ENCODE measurements around the gene TARS2.

Gene TARS2

GRCh38 chr1:150505431-150505830, 18.2 kb downstream of the TARS2 start:
- Histone ChIP-seq H4K8ac (ENCODE audit: low read depth, low read length) (no peak overlapping the region), H4K91ac (ENCODE audit: low read depth, low read length) (no peak overlapping the region), H3K9ac (ENCODE audit: low read length) (no peak overlapping the region), H2BK120ac (ENCODE audit: insufficient read depth, low read length, poor library complexity) (no peak overlapping the region), H3K4me2 (ENCODE audit: low read length) (no peak overlapping the region), H3K23ac (ENCODE audit: low read length) (no peak overlapping the region), H2AFZ (ENCODE audit: insufficient read depth, low read length, poor library complexity) (no peak overlapping the region), H2AK5ac (ENCODE audit: low read length) (no peak overlapping the region), H3K79me1 (ENCODE audit: low read length) (no peaks in the 10 kb centered on the region), H4K12ac (ENCODE audit: low read depth, low read length) (no peak overlapping the region), H3K4ac (ENCODE audit: low read depth, low read length) (no peak overlapping the region), H3K4me1 (ENCODE audit: control insufficient read depth in 1 of 2, insufficient read depth in 2 of 2, low read length in 2 of 2) (peaks cover 8 to 10% of the 10 kb centered on the region in 2 experiments), H2BK12ac (ENCODE audit: low read length) (no peak overlapping the region), H3K9me3 (ENCODE audit: insufficient read depth, low read depth, low read length) (no peaks in the 10 kb centered on the region), H3K36me3 (ENCODE audit: control insufficient read depth in 1 of 2, insufficient read depth in 2 of 2, low read length in 2 of 2) (peaks cover 20 to 27% of the 10 kb centered on the region in 2 experiments), H3K27me3 (ENCODE audit: insufficient read depth, low read length) (no peaks in the 10 kb centered on the region), H3K27ac (ENCODE audit: low read depth, low read length) (no peak overlapping the region), H3K4me3 (ENCODE audit: low read depth, low read length) (no peak overlapping the region), H3K14ac (ENCODE audit: low read length) (no peak overlapping the region), H3K18ac (ENCODE audit: low read length) (no peak overlapping the region), H2BK5ac (ENCODE audit: low read depth, low read length, poor library complexity) (no peak overlapping the region), H3K79me2 (ENCODE audit: control insufficient read depth, insufficient read depth, low read length, poor library complexity) (no peaks in the 10 kb centered on the region)
- WGBS (ENCODE audit: extremely low coverage, insufficient coverage, insufficient read length), result no CpG with 5 or more reads among the region's 6 CpGs
- DNase-seq, result no peak

- Histone ChIP-seq H4K8ac (ENCODE audit: low read depth, low read length) (no peak within 1 kb of the TSS), H3K23ac (ENCODE audit: low read length) (no peak within 1 kb of the TSS), H3K79me1 (ENCODE audit: low read length) (no peaks in the 10 kb centered on the region), H3K14ac (ENCODE audit: low read length) (peak within 1 kb of the TSS; percentile 0), H4K12ac (ENCODE audit: low read depth, low read length) (no peak within 1 kb of the TSS), H3K79me2 (ENCODE audit: control insufficient read depth, insufficient read depth, low read length, poor library complexity) (no peaks in the 10 kb centered on the region), H2AFZ (ENCODE audit: insufficient read depth, low read length, poor library complexity) (no peak within 1 kb of the TSS), H2BK12ac (ENCODE audit: low read length) (no peak within 1 kb of the TSS), H3K9ac (ENCODE audit: low read length) (peak within 1 kb of the TSS; percentile 14), H3K27ac (ENCODE audit: low read depth, low read length) (peak within 1 kb of the TSS; percentile 16), H3K4ac (ENCODE audit: low read depth, low read length) (no peak within 1 kb of the TSS), H3K4me2 (ENCODE audit: low read length) (no peak within 1 kb of the TSS), H3K9me3 (ENCODE audit: insufficient read depth, low read depth, low read length) (no peaks in the 10 kb centered on the region), H2AK5ac (ENCODE audit: low read length) (no peak within 1 kb of the TSS), H3K27me3 (ENCODE audit: insufficient read depth, low read length) (no peaks in the 10 kb centered on the region), H2BK120ac (ENCODE audit: insufficient read depth, low read length, poor library complexity) (no peak within 1 kb of the TSS), H3K4me1 (ENCODE audit: control insufficient read depth in 1 of 2, insufficient read depth in 2 of 2, low read length in 2 of 2) (peaks cover 8 to 10% of the 10 kb centered on the region in 2 experiments), H3K18ac (ENCODE audit: low read length) (no peak within 1 kb of the TSS), H3K4me3 (ENCODE audit: low read depth, low read length) (no peak within 1 kb of the TSS), H4K91ac (ENCODE audit: low read depth, low read length) (no peak within 1 kb of the TSS), H3K36me3 (ENCODE audit: control insufficient read depth in 1 of 2, insufficient read depth in 2 of 2, low read length in 2 of 2) (peaks cover 24 to 30% of the 10 kb centered on the region in 2 experiments), H2BK5ac (ENCODE audit: low read depth, low read length, poor library complexity) (peak within 1 kb of the TSS; percentile 7)
- WGBS (ENCODE audit: extremely low coverage, insufficient coverage, insufficient read length), result no CpG with 5 or more reads among the region's 7 CpGs
- DNase-seq, result peak; percentile 32 to 75
These were observed 21.0 kb downstream of the TARS2 start, which contains the start of gene ECM1 for GRCh38 chr1:150507912-150508864. Gene ECM1, plus strand, starts transcription at chr1:150508109. Its CDS starts 101 bp downstream, at chr1:150508210.

GRCh38 chr1:150508982-150509381, 21.8 kb downstream of the TARS2 start:
- no CpG with 5 or more reads among the region's 4 CpGs for WGBS (ENCODE audit: extremely low coverage, insufficient coverage, insufficient read length)

GRCh38 chr1:150511551-150511950, 24.3 kb downstream of the TARS2 start:
- Histone ChIP-seq H4K12ac (ENCODE audit: low read depth, low read length) (no peak overlapping the region), H3K79me2 (ENCODE audit: control insufficient read depth, insufficient read depth, low read length, poor library complexity) (peaks cover 6% of the 10 kb centered on the region), H3K4ac (ENCODE audit: low read depth, low read length) (no peak overlapping the region), H3K27me3 (ENCODE audit: insufficient read depth, low read length) (no peaks in the 10 kb centered on the region), H3K4me1 (ENCODE audit: control insufficient read depth in 1 of 2, insufficient read depth in 2 of 2, low read length in 2 of 2) (peaks cover 11 to 15% of the 10 kb centered on the region in 2 experiments), H3K23ac (ENCODE audit: low read length) (no peak overlapping the region), H3K4me2 (ENCODE audit: low read length) (no peak overlapping the region), H2BK120ac (ENCODE audit: insufficient read depth, low read length, poor library complexity) (no peak overlapping the region), H2AFZ (ENCODE audit: insufficient read depth, low read length, poor library complexity) (no peak overlapping the region), H2BK5ac (ENCODE audit: low read depth, low read length, poor library complexity) (no peak overlapping the region), H3K9ac (ENCODE audit: low read length) (no peak overlapping the region), H2BK12ac (ENCODE audit: low read length) (no peak overlapping the region), H3K9me3 (ENCODE audit: insufficient read depth, low read depth, low read length) (no peaks in the 10 kb centered on the region), H3K27ac (ENCODE audit: low read depth, low read length) (no peak overlapping the region), H3K36me3 (ENCODE audit: control insufficient read depth in 1 of 2, insufficient read depth in 2 of 2, low read length in 2 of 2) (peaks cover 8 to 12% of the 10 kb centered on the region in 2 experiments), H3K18ac (ENCODE audit: low read length) (no peak overlapping the region), H3K79me1 (ENCODE audit: low read length) (peaks cover 6% of the 10 kb centered on the region), H2AK5ac (ENCODE audit: low read length) (no peak overlapping the region), H4K8ac (ENCODE audit: low read depth, low read length) (no peak overlapping the region), H4K91ac (ENCODE audit: low read depth, low read length) (no peak overlapping the region), H3K4me3 (ENCODE audit: low read depth, low read length) (no peak overlapping the region), H3K14ac (ENCODE audit: low read length) (no peak overlapping the region)
- no CpG with 5 or more reads among the region's 12 CpGs for WGBS (ENCODE audit: extremely low coverage, insufficient coverage, insufficient read length)
- no peak for DNase-seq

More at GRCh38 chr1:150508982-150509381, 21.8 kb downstream of the TARS2 start:
- no peak for DNase-seq
- Histone ChIP-seq H3K27me3 (ENCODE audit: insufficient read depth, low read length) (no peaks in the 10 kb centered on the region), H2BK12ac (ENCODE audit: low read length) (no peak overlapping the region), H2AFZ (ENCODE audit: insufficient read depth, low read length, poor library complexity) (no peak overlapping the region), H4K12ac (ENCODE audit: low read depth, low read length) (no peak overlapping the region), H2BK120ac (ENCODE audit: insufficient read depth, low read length, poor library complexity) (no peak overlapping the region), H3K36me3 (ENCODE audit: control insufficient read depth in 1 of 2, insufficient read depth in 2 of 2, low read length in 2 of 2) (peaks cover 24 to 30% of the 10 kb centered on the region in 2 experiments), H3K79me2 (ENCODE audit: control insufficient read depth, insufficient read depth, low read length, poor library complexity) (no peaks in the 10 kb centered on the region), H2BK5ac (ENCODE audit: low read depth, low read length, poor library complexity) (no peak overlapping the region), H3K27ac (ENCODE audit: low read depth, low read length) (no peak overlapping the region), H3K9ac (ENCODE audit: low read length) (no peak overlapping the region), H3K4me3 (ENCODE audit: low read depth, low read length) (no peak overlapping the region), H3K14ac (ENCODE audit: low read length) (no peak overlapping the region), H3K4me1 (ENCODE audit: control insufficient read depth in 1 of 2, insufficient read depth in 2 of 2, low read length in 2 of 2) (peaks cover 8 to 10% of the 10 kb centered on the region in 2 experiments), H2AK5ac (ENCODE audit: low read length) (no peak overlapping the region), H3K9me3 (ENCODE audit: insufficient read depth, low read depth, low read length) (no peaks in the 10 kb centered on the region), H3K18ac (ENCODE audit: low read length) (no peak overlapping the region), H4K91ac (ENCODE audit: low read depth, low read length) (no peak overlapping the region), H3K4me2 (ENCODE audit: low read length) (no peak overlapping the region), H3K23ac (ENCODE audit: low read length) (no peak overlapping the region), H3K79me1 (ENCODE audit: low read length) (no peaks in the 10 kb centered on the region), H4K8ac (ENCODE audit: low read depth, low read length) (no peak overlapping the region), H3K4ac (ENCODE audit: low read depth, low read length) (no peak overlapping the region)
